Measurements from ENCODE around the gene CBY2. TPM values are rescaled to one million over a fixed set of nuclear protein-coding genes. Genes with fewer than 3 reads are reported as not detected.
"Not testable (repeated sequence)": the region's sequence is repeated elsewhere in the genome, so short reads cannot be mapped to it uniquely, and the experiment has no call there.

Gene CBY2, protein sequence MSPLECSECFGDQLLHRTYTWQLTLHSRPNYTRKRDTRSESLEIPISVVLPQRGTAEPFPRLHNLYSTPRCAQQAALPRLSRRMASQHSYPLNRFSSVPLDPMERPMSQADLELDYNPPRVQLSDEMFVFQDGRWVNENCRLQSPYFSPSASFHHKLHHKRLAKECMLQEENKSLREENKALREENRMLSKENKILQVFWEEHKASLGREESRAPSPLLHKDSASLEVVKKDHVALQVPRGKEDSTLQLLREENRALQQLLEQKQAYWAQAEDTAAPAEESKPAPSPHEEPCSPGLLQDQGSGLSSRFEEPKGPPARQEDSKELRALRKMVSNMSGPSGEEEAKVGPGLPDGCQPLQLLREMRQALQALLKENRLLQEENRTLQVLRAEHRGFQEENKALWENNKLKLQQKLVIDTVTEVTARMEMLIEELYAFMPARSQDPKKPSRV
- under 1 TPM in 1 of 2 donors, not detected in 1; 0.31 TPM for total RNA-seq
- long read RNA-seq, result 0 reads

DNA sequence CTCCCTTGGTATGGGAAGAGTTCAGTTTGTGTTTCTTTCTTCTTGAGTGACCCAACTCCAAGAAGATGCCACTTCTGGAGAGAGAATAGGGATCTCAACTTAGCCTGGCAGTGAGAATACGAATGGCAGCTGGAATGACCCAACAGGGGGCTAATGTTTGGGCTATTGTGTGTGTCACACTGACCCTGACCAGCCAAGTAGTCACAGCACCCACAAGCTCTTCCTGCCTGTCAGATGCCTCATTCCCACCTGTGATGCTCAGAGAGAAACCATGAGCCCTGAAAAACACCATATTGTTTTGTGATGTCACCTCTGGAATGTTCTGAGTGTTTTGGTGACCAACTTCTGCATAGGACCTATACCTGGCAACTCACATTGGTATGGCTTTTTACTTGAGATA is at the start of gene CBY2:
TSS of gene CBY2 (plus strand) at position 233 of the 400 bp plus-strand sequence. CDS start at position 304, 71 bp downstream.
- DNase-seq, result no peak
- ATAC-seq, result no peak
- intact Hi-C loops (cut with DNase I, micrococcal nuclease), result no loop called here

DNA sequence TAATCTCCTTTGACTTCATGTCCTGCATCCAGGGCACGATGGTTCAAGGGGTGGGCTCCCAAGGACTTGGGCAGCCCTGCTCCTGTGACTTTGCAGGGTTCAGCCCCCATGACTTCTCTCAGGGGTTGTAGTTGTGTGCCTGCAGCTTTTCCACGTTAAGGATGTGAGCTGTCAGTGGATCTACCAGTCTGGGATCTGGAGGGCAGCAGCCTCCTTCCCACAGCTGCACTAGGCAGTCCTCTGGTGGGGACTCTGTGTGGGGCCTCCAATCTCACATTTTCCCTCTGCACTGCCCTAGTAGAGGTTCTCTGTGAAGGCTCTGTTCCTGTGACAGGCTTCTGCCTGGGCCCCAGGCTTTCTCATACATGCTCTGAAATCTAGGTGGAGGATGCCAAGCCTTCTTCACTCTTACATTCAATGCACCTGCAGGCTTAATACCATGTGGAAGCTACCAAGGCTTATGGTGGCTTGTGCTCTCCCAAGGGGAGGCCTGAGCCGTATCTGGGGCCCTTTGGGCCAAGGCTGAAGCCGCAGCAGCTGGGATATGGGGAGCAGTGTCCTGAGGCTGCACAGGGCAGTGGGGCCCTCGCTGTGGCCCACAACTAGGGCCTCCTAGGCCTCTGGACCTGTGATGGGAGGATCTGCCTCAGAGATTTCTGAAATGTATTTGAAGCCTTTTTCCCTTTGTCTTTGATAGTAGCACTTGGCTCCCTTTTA is 47.3 kb upstream of the CBY2 start:
- intact Hi-C loops (cut with DNase I, micrococcal nuclease), result no loop called here

DNA sequence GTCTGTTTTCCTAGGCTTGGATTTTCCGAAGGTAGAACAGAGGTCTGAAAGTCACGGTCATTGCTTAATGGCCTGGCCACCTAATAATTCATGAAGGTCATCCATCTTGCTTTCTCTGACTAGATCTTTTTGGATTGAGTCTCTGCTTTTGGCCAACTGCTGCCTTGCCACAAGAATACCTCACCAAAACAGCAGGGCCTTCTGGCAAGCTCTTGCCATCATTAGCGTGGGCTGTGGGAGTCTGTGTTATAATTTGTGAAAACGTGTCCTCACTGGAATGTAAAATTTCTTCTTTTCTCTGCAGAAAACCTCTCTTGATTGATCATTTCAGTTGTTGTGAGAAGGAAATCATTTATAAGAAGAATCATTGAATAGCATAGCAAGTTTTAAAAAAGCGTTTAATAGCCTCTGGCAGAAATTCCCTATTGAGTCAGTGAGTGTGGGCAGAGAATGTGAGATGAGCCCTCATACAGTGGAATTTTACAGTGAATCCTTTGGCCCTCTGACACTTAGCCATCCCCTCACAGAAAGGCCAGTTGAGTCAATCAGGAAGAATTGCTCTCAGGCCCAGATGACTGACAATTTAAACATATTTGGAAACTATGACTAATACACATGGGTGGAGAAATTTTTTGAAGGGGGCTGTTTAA is 43.4 kb upstream of the CBY2 start:
- DNase-seq (no peak), ATAC-seq (no peak)
- intact Hi-C loops (cut with DNase I, micrococcal nuclease), result no loop called here

More for the DNA sequence above, 47.3 kb upstream of the CBY2 start:
- ATAC-seq, result no peak
- DNase-seq, result no peak

DNA sequence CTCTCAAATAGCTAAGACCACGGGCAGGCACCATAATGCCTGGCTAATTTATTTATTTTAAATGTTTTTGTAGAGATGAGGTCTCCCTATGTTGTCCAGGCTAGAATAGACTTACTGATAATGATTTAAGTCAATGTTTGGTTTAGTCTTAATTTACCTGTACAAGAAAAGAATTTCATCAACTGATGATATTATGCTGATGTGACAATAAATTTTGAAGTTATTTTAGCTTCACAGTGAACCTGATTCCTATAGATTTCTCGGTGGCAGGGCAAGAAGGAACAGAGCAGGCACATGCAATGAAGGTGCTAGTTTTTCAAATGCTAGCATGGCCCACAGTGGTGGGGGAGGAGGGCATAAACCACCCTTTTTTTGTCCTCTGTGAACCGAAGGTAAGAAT is 42.6 kb upstream of the CBY2 start:
- intact Hi-C loops (cut with DNase I, micrococcal nuclease), result no loop called here

DNA sequence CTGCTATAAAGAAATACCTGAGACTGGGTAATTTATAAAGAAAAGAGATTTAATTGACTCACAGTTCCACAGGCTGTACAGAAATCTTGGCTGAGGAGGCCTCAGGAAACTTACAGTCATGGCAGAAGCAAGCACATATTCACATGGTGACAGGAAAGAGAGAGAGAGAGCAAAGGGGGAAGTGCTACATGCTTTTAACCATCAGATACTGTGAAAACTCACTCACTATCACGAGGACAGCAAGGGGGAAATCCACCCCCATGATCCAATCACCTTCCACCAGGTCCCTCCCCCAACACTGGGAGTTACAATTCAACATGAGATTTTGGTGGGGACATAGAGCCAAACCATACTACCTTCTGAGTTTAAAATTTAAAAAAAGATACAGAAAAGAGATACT is 41.7 kb upstream of the CBY2 start:
- DNase-seq; intact Hi-C loops (cut with DNase I, micrococcal nuclease); ATAC-seq: not testable (repeated sequence)

More for the DNA sequence above, 42.6 kb upstream of the CBY2 start:
- ATAC-seq (no peak), DNase-seq (no peak)

DNA sequence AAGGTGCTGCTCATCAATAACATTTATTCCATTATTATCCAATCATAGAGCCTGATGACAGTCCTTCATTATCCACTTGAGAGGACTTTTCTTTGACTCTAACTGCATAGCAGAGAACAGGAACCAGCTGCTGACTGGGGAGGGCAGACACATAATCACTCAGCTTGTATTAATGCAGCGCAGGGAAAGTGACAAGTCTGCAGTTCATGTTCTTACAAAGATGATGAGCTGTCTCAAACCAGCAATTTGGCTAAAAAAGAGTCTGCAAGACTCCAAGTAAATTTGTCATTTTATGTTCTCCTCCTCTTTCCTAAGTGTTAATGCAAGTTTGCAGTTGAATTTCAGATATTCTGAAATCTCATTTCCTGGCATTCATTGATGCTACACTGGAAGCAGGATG is 40.0 kb upstream of the CBY2 start:
- DNase-seq, result no peak
- intact Hi-C loops (cut with DNase I, micrococcal nuclease), result no loop called here
- no peak for ATAC-seq

DNA sequence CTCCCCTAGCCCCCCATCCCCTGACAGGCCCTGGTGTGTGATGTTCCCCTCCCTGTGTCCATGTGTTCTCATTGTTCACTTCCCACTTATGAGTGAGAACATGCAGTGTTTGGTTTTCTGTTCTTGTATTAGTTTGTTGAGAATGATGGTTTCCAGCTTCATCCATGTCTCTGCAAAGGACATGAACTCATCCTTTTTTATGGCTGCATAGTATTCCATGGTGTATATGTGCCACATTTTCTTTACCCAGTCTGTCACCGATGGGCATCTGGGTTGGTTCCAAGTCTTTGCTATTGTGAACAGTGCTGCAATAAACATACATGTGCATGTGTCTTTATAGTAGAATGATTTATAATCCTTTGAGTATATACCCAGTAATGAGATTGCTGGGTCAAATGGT is 39.2 kb upstream of the CBY2 start:
- DNase-seq; ATAC-seq; intact Hi-C loops (cut with DNase I, micrococcal nuclease): not testable (repeated sequence)

DNA sequence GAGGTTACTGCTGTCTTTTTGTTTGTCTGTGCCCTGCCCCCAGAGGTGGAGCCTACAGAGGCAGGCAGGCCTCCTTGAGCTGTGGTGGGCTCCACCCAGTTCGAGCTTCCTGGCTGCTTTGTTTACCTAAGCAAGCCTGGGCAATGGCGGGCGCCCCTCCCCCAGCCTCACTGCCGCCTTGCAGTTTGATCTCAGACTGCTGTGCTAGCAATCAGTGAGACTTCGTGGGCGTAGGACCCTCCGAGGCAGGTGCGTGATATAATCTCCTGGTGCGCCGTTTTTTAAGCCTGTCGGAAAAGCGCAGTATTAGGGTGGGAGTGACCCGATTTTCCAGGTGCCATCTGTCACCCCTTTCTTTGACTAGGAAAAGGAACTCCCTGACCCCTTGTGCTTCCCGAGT is 32.5 kb upstream of the CBY2 start:
- intact Hi-C loops (cut with DNase I, micrococcal nuclease); DNase-seq; ATAC-seq: not testable (repeated sequence)

DNA sequence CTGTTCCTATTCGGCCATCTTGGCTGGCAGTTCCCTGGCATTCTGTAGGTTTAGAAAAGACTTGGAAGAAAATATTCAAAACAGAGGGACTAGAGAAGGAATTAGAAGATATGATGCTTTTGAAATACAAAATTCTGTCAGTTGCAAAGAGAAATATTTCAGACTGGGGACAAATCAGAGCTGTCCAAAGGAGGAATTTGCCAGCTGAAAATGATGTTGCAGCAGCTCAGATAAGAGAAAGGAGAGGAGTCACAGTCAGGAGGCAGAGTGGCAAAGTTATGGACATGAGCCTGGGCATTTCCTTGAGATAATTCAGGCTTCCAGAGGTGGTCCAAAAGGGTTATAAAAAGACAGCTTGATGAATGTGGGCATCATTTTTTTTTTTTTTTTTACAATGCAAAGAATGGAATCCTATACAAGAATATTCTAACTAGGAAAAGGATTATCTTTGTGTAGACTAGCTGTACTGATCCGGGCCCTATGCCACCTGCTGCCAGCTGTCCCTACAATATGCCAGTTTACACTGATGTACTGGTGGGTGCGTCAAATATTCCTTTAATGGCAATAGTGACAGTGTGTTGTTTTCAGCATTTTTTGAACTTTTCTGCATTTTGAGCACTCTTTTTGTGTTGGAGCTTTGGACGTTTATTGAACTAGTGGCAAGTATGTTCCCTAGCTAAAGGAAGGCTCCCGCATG is 31.8 kb upstream of the CBY2 start:
- ATAC-seq (no peak), DNase-seq (no peak)
- intact Hi-C loops (cut with DNase I, micrococcal nuclease), result no loop called here

DNA sequence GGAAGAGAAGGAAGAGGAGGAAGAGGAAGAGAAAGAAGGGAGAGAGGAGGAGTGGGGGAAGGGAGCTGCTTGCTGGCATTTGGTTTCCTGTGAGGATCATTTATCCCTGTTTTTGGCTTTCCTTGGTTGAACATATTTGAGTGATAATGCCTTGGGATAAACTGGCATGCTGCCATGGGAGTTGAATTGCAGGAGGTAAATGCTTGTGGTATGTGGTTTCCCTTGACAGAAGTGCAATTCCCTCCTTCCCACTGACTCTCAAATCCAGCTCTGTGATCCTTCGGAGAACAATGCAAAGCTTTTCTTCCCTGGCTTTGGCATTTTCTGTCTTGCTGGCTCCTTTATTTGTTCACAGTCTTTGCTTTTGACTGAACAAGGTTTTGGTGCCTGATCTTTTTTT is 27.2 kb upstream of the CBY2 start:
- no peak for ATAC-seq
- intact Hi-C loops (cut with DNase I, micrococcal nuclease), result no loop called here
- no peak for DNase-seq

DNA sequence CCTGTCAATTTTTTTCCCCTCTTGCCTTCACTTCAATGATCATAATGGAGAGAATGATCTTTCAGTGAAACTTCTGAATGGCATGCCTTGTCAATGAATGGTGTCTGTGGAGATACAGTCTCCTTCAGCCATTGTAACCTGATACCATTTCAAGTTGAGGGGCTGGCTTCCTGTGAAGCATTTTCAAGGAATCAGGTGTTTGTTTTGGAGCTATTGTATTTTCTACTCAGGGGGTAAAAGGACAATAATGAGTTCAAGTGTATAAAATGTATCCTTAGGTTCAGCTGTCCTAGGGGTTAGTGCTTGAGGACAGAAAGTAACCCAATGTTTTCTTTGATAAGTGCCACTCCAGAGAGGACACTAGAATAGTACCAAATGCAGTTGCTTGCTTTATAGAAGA is 23.8 kb upstream of the CBY2 start:
- no peak for DNase-seq
- no peak for ATAC-seq
- intact Hi-C loops (cut with DNase I, micrococcal nuclease), result no loop called here

DNA sequence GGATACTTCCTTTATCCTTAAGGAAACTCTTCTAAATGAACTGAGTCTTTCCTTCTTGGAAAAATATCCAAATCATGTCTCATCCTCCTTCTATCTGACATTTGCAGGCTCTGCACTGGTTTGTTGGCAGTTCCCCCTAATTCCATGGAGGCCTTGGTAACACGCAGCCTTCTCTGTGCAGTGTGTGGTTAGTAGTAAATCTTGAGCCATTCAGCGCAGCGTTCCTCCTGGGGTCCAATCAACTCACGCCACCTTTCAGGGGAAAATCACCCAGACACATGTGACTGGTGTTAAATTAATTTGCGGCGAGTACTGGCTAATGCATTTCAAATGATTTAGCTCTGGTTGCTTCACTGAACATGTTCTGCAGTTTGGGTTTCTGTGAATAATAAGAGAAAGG is 21.0 kb upstream of the CBY2 start:
- no peak for ATAC-seq
- DNase-seq, result no peak
- intact Hi-C loops (cut with DNase I, micrococcal nuclease), result no loop called here

DNA sequence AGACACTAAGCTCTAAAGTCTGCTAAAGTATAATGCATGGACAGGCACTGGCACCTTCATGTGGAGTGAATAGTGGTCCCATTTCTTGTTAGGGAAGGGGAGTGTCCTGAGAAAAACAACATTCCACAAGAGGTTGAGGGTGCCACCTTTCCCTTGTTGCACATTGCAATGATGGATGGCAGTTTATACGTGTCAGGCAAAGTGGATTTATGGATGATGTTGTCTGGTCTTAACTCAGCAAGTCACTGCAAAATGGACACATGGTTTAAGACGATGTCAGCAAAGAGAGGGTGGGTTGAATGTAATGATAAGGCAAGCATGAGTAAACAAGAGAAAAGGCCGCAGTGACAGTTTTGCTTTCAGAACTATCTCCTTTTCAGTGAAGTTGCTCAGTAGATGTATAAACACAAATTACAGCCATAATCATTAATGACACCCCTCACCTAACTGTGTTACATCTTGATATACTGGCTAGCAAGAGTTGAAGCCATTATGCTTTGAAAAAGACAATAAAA is 19.6 kb upstream of the CBY2 start:
- intact Hi-C loops (cut with DNase I, micrococcal nuclease), result no loop called here
- ATAC-seq, result no peak
- DNase-seq, result no peak

DNA sequence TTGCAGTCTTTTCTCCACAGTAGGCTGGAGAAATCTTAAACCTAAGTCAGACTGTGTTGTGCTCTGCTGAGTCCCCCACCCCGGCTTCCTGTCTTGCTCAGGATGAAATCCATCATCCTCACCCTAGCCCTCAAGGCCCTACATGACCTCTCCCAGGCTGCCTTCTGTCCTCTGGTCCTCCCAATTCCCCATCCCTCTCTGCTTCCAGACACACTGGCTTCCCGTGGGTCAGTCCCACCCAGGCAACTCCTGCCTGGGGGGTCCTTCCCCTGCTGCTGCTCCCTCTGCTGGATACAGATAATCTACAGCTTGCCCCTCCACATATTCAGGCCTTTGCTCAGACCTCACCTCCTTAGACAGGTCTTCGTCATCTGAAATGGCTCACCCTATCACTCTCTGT is 18.4 kb upstream of the CBY2 start:
- no peak for DNase-seq
- ATAC-seq, result no peak
- intact Hi-C loops (cut with DNase I, micrococcal nuclease), result no loop called here

DNA sequence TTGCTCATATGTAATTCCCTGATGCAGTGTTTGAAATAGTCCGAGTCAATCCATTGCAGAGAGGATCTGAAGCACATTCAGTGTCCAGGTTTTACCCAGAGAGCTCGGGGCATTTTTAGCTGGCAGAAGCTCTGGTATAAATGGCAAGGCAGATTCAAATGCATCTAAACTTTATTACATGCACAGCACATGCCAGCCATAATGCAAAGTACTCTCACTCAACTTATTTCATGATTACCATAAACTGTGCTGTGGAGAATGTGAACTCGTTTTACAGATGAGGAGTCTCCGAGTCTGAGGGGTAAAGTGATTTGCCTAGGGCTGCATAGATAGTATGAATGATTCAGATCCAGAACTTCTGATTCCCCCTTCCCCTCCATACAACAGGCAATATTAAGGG is 13.5 kb upstream of the CBY2 start:
- intact Hi-C loops (cut with DNase I, micrococcal nuclease), result no loop called here
- DNase-seq, result no peak
- ATAC-seq, result no peak

DNA sequence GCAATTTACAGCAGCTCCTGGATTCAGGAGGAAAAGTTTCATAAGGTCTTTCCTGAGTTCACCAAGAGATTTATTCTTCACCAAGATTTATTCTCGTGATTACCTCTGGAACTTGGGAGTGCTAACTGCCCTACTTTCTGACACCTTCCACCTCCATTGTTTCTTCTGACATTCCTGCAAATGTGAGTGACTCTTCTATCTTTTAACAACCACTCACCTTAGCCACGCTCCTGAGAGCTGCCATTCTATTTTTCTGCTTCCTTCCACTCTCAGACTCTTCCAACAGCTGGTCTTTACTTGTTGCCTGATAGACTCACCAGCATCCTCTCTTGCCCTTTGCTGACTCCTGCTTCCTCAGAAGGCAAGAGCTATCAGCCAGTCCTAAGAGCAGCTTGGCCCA is 11.5 kb upstream of the CBY2 start:
- ATAC-seq (no peak), DNase-seq (no peak)
- intact Hi-C loops (cut with DNase I, micrococcal nuclease), result no loop called here

DNA sequence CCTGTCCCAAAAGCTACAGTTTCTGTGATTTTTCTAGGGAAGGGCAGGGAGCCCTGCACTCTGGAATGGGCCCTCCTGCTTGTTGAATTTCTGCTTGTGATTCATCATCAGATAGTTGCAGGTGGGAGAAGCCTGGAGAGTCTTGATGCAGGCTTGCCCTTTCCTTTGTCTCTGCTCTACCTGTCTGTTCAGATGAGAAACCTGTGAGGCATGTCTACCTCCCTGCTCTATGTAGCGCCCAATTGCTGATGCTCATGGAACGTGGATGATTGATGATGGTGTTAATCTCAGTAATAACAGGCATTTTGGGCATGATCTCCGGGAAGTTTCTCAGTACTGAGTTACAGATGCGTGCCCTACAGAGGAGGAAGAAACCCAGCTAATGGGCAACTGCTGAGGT is 10.9 kb upstream of the CBY2 start:
- DNase-seq, result no peak
- intact Hi-C loops (cut with DNase I, micrococcal nuclease), result no loop called here
- ATAC-seq, result no peak

DNA sequence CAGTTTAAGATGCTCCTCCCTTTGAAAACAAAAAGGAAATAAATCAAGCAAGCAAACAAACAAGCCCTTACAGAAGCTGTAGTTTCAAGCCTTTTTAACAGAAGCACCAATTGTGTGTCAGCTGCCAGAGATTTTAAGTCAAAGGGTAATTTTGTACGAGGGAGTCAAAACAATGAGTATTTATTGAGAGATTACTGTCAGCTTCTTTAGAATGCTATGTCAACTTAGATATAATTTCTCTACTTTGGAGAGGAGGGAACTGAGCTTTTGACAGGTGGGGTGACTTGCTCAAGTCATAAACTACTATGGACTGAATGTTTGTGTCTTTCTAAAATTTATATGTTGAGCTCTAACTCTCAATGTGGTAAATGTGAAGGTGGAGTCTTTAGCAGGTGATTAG is 10.5 kb upstream of the CBY2 start:
- intact Hi-C loops (cut with DNase I, micrococcal nuclease), result no loop called here
- DNase-seq (no peak), ATAC-seq (no peak)

DNA sequence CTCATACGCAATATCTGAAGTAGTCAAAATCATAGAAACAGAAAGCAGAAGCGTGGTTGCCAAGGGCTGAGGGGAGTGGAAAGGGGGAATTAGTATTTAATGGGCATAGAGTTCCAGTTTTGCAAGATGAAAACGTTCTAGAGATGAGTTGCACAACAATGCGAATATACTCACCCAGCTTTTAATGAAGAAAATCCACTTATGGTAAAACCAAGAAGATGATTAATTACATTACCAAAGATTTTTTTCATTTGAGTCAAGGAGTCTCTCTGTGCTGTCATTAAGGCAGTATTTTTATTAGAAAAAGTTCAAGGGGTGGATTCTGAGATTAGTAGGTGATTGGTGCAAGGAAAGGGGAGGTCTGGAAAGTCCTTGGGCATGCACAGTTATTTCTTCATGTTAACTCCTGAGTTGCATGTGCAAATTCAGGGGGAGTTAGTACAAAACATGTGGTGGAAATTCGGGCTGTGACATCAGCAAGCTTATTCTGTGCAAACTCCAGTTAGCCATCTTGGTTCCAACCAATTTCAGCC is 6.9 kb upstream of the CBY2 start:
- intact Hi-C loops (cut with DNase I, micrococcal nuclease), result no loop called here
- no peak for DNase-seq
- no peak for ATAC-seq
